GM12878 (cell line): ENCODE measurements around the gene TRIM17. TPM values are rescaled to one million over a fixed set of nuclear protein-coding genes. Genes with fewer than 3 reads are reported as not detected.

ENCODE experiments used
- ASH2L ChIP-seq: fragments of 300-600, 200-600 bp; sonication (generic); IDR thresholded peaks from 2 replicates; pipeline ENCODE4 v1.6.1; 2017; ENCODE audit warnings: low read depth, mild to moderate bottlenecking, borderline replicate concordance
- BCL11A ChIP-seq: IDR thresholded peaks from 2 replicates; pipeline ENCODE4 v1.6.1; 2011; ENCODE audit warnings: low read depth, low read length
- CBX3 ChIP-seq: fragments of 200-600 bp; sonication (generic); IDR thresholded peaks from 2 replicates; pipeline ENCODE4 v1.6.1; 2016; ENCODE audit warnings: low read depth, borderline replicate concordance
- DPF2 ChIP-seq: fragments of 450-650 bp; IDR thresholded peaks from 2 replicates; pipeline ENCODE4 v1.6.1; 2017; ENCODE audit warnings: mild to moderate bottlenecking
- ELK1 ChIP-seq: IDR thresholded peaks from 2 replicates; pipeline ENCODE4 v1.6.1; 2012; ENCODE audit warnings: low read depth, low read length, improper control_type of control experiment
- IKZF2 ChIP-seq, 2 experiments: fragments of 450-650 bp; IDR thresholded peaks; 2 replicates each; pipeline ENCODE4 v1.6.1; 2017; ENCODE audit warnings: mild to moderate bottlenecking in 2 of 2, moderate library complexity in 2 of 2
- JUNB ChIP-seq: IDR thresholded peaks from 2 replicates; pipeline ENCODE4 v1.6.1; 2016; ENCODE audit warnings: antibody characterized with exemption, mild to moderate bottlenecking
- JUND ChIP-seq: IDR thresholded peaks from 2 replicates; pipeline ENCODE4 v1.6.1; 2012; ENCODE audit warnings: low read depth, mild to moderate bottlenecking, low read length, improper control_type of control experiment, moderate library complexity
- MAX ChIP-seq: IDR thresholded peaks from 2 replicates; pipeline ENCODE4 v1.6.1; 2012; ENCODE audit warnings: low read depth, low read length, improper control_type of control experiment
- MTA2 ChIP-seq: fragments of 450-650 bp; IDR thresholded peaks from 2 replicates; pipeline ENCODE4 v1.6.1; 2016; ENCODE audit warnings: low read depth, mild to moderate bottlenecking, moderate library complexity
- NFXL1 ChIP-seq: fragments of 450-650 bp; IDR thresholded peaks from 2 replicates; pipeline ENCODE4 v1.6.1; 2017; ENCODE audit warnings: antibody characterized with exemption, mild to moderate bottlenecking, borderline replicate concordance
- NFYA ChIP-seq: IDR thresholded peaks from 2 replicates; pipeline ENCODE4 v1.6.1; 2011; ENCODE audit warnings: low read depth, mild to moderate bottlenecking, low read length, improper control_type of control experiment, borderline replicate concordance
- NR2C2 ChIP-seq: IDR thresholded peaks from 2 replicates; pipeline ENCODE4 v1.6.1; 2011; ENCODE audit warnings: borderline replicate concordance, low read depth; ENCODE audit not compliant: control insufficient read depth, insufficient read length
- NRF1 ChIP-seq: conservative IDR thresholded peaks from 2 replicates; pipeline ENCODE4 v1.6.1; 2011; ENCODE audit warnings: mild to moderate bottlenecking, low read depth, low read length, improper control_type of control experiment
- SMAD5 ChIP-seq: IDR thresholded peaks from 2 replicates; pipeline ENCODE4 v1.6.1; 2016; ENCODE audit warnings: antibody characterized with exemption, low read depth
- SMC3 ChIP-seq: IDR thresholded peaks from 2 replicates; pipeline ENCODE4 v1.6.1; 2011; ENCODE audit warnings: low read length, improper control_type of control experiment, borderline replicate concordance
- ZBTB40 ChIP-seq: fragments of 450-650 bp; IDR thresholded peaks from 2 replicates; pipeline ENCODE4 v1.6.1; 2016; ENCODE audit warnings: mild to moderate bottlenecking, moderate library complexity, borderline replicate concordance
- ZNF687 ChIP-seq: fragments of 450-650 bp; IDR thresholded peaks from 2 replicates; pipeline ENCODE4 v1.6.1; 2017; ENCODE audit warnings: mild to moderate bottlenecking, moderate library complexity
- ZZZ3 ChIP-seq: IDR thresholded peaks from 2 replicates; pipeline ENCODE4 v1.6.1; 2011; ENCODE audit warnings: low read depth; ENCODE audit not compliant: control insufficient read depth, insufficient read length
- polyA plus RNA-seq, 11 experiments: library from polyadenylated mRNA; depleted of rRNA in 4 of 11; unstranded in 6 of 11; stranded (reverse) in 5 of 11; fragments of >200 nt; fragmentation: Nextera tagmentation in 4 of 11; fragmentation: Illumina TruSeq in 1 of 11; extraction: Ambion mirVana in 4 of 11; extraction: Trizol in 1 of 11; gene quantifications; 1 replicate in 1 of 11; 2 replicates in 10 of 11; pipeline versions ENCODE4 v1.2.1 to v1.2.3, GENCODE V29; 2011 to 2016; ENCODE audit warnings: inconsistent platforms in 2 of 11, missing spikeins in 2 of 11, low read depth in 1 of 11
- total RNA-seq, 4 experiments: library from RNA; depleted of rRNA in 3 of 4; stranded (reverse); fragments of >200 nt in 3 of 4; fragmentation: Illumina TruSeq in 1 of 4; extraction: Trizol in 1 of 4; gene quantifications; 2 replicates each; pipeline versions ENCODE4 v1.2.1 to v1.2.3, GENCODE V29; 2013 to 2021

TRIM17 gene
- total and polyA plus RNA-seq, 10 of the 15 experiments (the other 5 are each of a cell fraction or from before 2014, with no cell fraction given), result 0.16 to 0.32 TPM; not detected in 8

GRCh38 chr1:228463559-228464455 lies 47.1 kb upstream of the TRIM17 start (continued):
- no peak for TF ChIP-seq BCL11A
- no peak for TF ChIP-seq NFYA
- no peak for TF ChIP-seq ZBTB40
- no peak for TF ChIP-seq MTA2
- TF ChIP-seq ZNF687, result no peak
- no peak for TF ChIP-seq ELK1
- TF ChIP-seq SMC3, result no peak
- no peak for TF ChIP-seq NR2C2
- no peak for TF ChIP-seq ZZZ3
- TF ChIP-seq ASH2L, result no peak
- no peak for TF ChIP-seq NFXL1
- TF ChIP-seq DPF2, result no peak
- no peak for TF ChIP-seq JUND
- peak; percentile 68 for TF ChIP-seq JUNB
- no peak for TF ChIP-seq IKZF2 (IDR thresholded peaks at IDR 0.05)
- TF ChIP-seq MAX, result no peak
- TF ChIP-seq NRF1, result no peak
- 0 out of 2 replicates have a peak, but pooled peaks have one; percentile 20 for TF ChIP-seq SMAD5
- no peak for TF ChIP-seq CBX3
